ENCODE data around the gene PCP4.

Gene PCP4

GRCh38 chr21:39958731-39959130 is 91.5 kb downstream of the PCP4 start:
- Histone ChIP-seq H4K5ac (ENCODE audit: low read length) (no peak overlapping the region), H3K36me3 (ENCODE audit: control insufficient read depth, insufficient read depth, low read length) (no peaks in the 10 kb centered on the region), H2BK120ac (ENCODE audit: low read depth, low read length) (no peak overlapping the region), H2AK5ac (ENCODE audit: low read length) (no peak overlapping the region), H2BK5ac (ENCODE audit: low read length) (no peak overlapping the region), H2BK15ac (replicated peaks; ENCODE audit: low read depth) (no peak overlapping the region), H3K56ac (ENCODE audit: low read length) (no peak overlapping the region), H3K23ac (ENCODE audit: low read length) (no peak overlapping the region), H3K4me3 (ENCODE audit: low read length) (no peak overlapping the region), H3K18ac (ENCODE audit: low read length) (no peak overlapping the region), H3K4ac (ENCODE audit: low read depth, low read length) (no peak overlapping the region), H3K27me3 (ENCODE audit: insufficient read depth, low read length, poor library complexity) (no peaks in the 10 kb centered on the region), H3K9ac (ENCODE audit: low read length) (no peak overlapping the region), H3K4me1 (ENCODE audit: control insufficient read depth, low read depth, low read length) (no peaks in the 10 kb centered on the region), H3K79me2 (ENCODE audit: control insufficient read depth, insufficient read depth, low read length) (no peaks in the 10 kb centered on the region), H4K8ac (ENCODE audit: low read depth, low read length) (no peak overlapping the region), H3K79me1 (ENCODE audit: low read length) (no peaks in the 10 kb centered on the region), H3K4me2 (ENCODE audit: low read length) (no peak overlapping the region), H3K27ac (ENCODE audit: low read depth, low read length) (no peak overlapping the region)
- WGBS (ENCODE audit: extremely low coverage, insufficient coverage, low lambda C conversion rate), result no CpG with 5 or more reads among the region's 2 CpGs
- no peak for DNase-seq

- no peak overlapping the region for H3K23ac ChIP-seq (ENCODE audit: low read length)
- H4K5ac ChIP-seq (ENCODE audit: low read length), result no peak overlapping the region
- no peak overlapping the region for H2AK5ac ChIP-seq (ENCODE audit: low read length)
- no peaks in the 10 kb centered on the region for H3K4me1 ChIP-seq (ENCODE audit: control insufficient read depth, low read depth, low read length)
- WGBS (ENCODE audit: extremely low coverage, insufficient coverage, low lambda C conversion rate), result no CpG with 5 or more reads among the region's 1 CpG
- H3K27me3 ChIP-seq (ENCODE audit: insufficient read depth, low read length, poor library complexity), result no peaks in the 10 kb centered on the region
- no peak overlapping the region for H4K8ac ChIP-seq (ENCODE audit: low read depth, low read length)
- H3K18ac ChIP-seq (ENCODE audit: low read length), result no peak overlapping the region
- H3K9ac ChIP-seq (ENCODE audit: low read length), result no peak overlapping the region
- H3K56ac ChIP-seq (ENCODE audit: low read length), result no peak overlapping the region
- H3K27ac ChIP-seq (ENCODE audit: low read depth, low read length), result no peak overlapping the region
- H2BK5ac ChIP-seq (ENCODE audit: low read length), result no peak overlapping the region
- H3K4me3 ChIP-seq (ENCODE audit: low read length), result no peak overlapping the region
- no peak overlapping the region for H2BK120ac ChIP-seq (ENCODE audit: low read depth, low read length)
- H2BK15ac ChIP-seq (replicated peaks; ENCODE audit: low read depth), result no peak overlapping the region
- no peaks in the 10 kb centered on the region for H3K79me1 ChIP-seq (ENCODE audit: low read length)
- no peak for DNase-seq
- no peak overlapping the region for H3K4me2 ChIP-seq (ENCODE audit: low read length)
- no peaks in the 10 kb centered on the region for H3K36me3 ChIP-seq (ENCODE audit: control insufficient read depth, insufficient read depth, low read length)
- H3K4ac ChIP-seq (ENCODE audit: low read depth, low read length), result no peak overlapping the region
- H3K79me2 ChIP-seq (ENCODE audit: control insufficient read depth, insufficient read depth, low read length), result no peaks in the 10 kb centered on the region
These were observed 94.0 kb downstream of the PCP4 start for GRCh38 chr21:39961251-39961650.

GRCh38 chr21:39965026-39965425 is 97.8 kb downstream of the PCP4 start:
- no peak overlapping the region for H2BK5ac ChIP-seq (ENCODE audit: low read length)
- no peak overlapping the region for H3K9ac ChIP-seq (ENCODE audit: low read length)
- no peaks in the 10 kb centered on the region for H3K36me3 ChIP-seq (ENCODE audit: control insufficient read depth, insufficient read depth, low read length)
- no peak overlapping the region for H3K27ac ChIP-seq (ENCODE audit: low read depth, low read length)
- no peaks in the 10 kb centered on the region for H3K27me3 ChIP-seq (ENCODE audit: insufficient read depth, low read length, poor library complexity)
- no peaks in the 10 kb centered on the region for H3K4me1 ChIP-seq (ENCODE audit: control insufficient read depth, low read depth, low read length)
- H3K56ac ChIP-seq (ENCODE audit: low read length), result no peak overlapping the region
- H4K8ac ChIP-seq (ENCODE audit: low read depth, low read length), result no peak overlapping the region
- no peak overlapping the region for H3K18ac ChIP-seq (ENCODE audit: low read length)
- no peak overlapping the region for H3K4me2 ChIP-seq (ENCODE audit: low read length)
- H2BK120ac ChIP-seq (ENCODE audit: low read depth, low read length), result no peak overlapping the region
- no peak for DNase-seq
- H2AK5ac ChIP-seq (ENCODE audit: low read length), result no peak overlapping the region
- no peak overlapping the region for H3K4me3 ChIP-seq (ENCODE audit: low read length)
- H3K79me2 ChIP-seq (ENCODE audit: control insufficient read depth, insufficient read depth, low read length), result no peaks in the 10 kb centered on the region
- H2BK15ac ChIP-seq (replicated peaks; ENCODE audit: low read depth), result no peak overlapping the region
- WGBS (ENCODE audit: extremely low coverage, insufficient coverage, low lambda C conversion rate), result no CpG with 5 or more reads among the region's 1 CpG
- no peak overlapping the region for H3K4ac ChIP-seq (ENCODE audit: low read depth, low read length)
- H3K23ac ChIP-seq (ENCODE audit: low read length), result no peak overlapping the region
- no peaks in the 10 kb centered on the region for H3K79me1 ChIP-seq (ENCODE audit: low read length)
- H4K5ac ChIP-seq (ENCODE audit: low read length), result no peak overlapping the region

- Histone ChIP-seq H2BK15ac (replicated peaks; ENCODE audit: low read depth) (no peak overlapping the region), H3K9ac (ENCODE audit: low read length) (no peak overlapping the region), H3K27ac (ENCODE audit: low read depth, low read length) (no peak overlapping the region), H4K5ac (ENCODE audit: low read length) (no peak overlapping the region), H3K23ac (ENCODE audit: low read length) (no peak overlapping the region), H2BK120ac (ENCODE audit: low read depth, low read length) (no peak overlapping the region), H3K36me3 (ENCODE audit: control insufficient read depth, insufficient read depth, low read length) (no peaks in the 10 kb centered on the region), H3K56ac (ENCODE audit: low read length) (no peak overlapping the region), H2AK5ac (ENCODE audit: low read length) (no peak overlapping the region), H4K8ac (ENCODE audit: low read depth, low read length) (no peak overlapping the region), H3K4me1 (ENCODE audit: control insufficient read depth, low read depth, low read length) (no peaks in the 10 kb centered on the region), H3K79me2 (ENCODE audit: control insufficient read depth, insufficient read depth, low read length) (no peaks in the 10 kb centered on the region), H3K27me3 (ENCODE audit: insufficient read depth, low read length, poor library complexity) (no peaks in the 10 kb centered on the region), H3K18ac (ENCODE audit: low read length) (no peak overlapping the region), H3K4ac (ENCODE audit: low read depth, low read length) (no peak overlapping the region), H3K4me2 (ENCODE audit: low read length) (no peak overlapping the region), H3K4me3 (ENCODE audit: low read length) (no peak overlapping the region), H3K79me1 (ENCODE audit: low read length) (no peaks in the 10 kb centered on the region), H2BK5ac (ENCODE audit: low read length) (no peak overlapping the region)
- WGBS (ENCODE audit: extremely low coverage, insufficient coverage, low lambda C conversion rate), result no CpG with 5 or more reads among the region's 3 CpGs
- DNase-seq, result no peak
These were observed 99.5 kb downstream of the PCP4 start for GRCh38 chr21:39966786-39967185.

- H3K27ac ChIP-seq (ENCODE audit: low read depth, low read length), result no peak overlapping the region
- no CpG with 5 or more reads among the region's 2 CpGs for WGBS (ENCODE audit: extremely low coverage, insufficient coverage, low lambda C conversion rate)
- H3K4ac ChIP-seq (ENCODE audit: low read depth, low read length), result no peak overlapping the region
- H2AK5ac ChIP-seq (ENCODE audit: low read length), result no peak overlapping the region
- no peaks in the 10 kb centered on the region for H3K79me2 ChIP-seq (ENCODE audit: control insufficient read depth, insufficient read depth, low read length)
- H3K56ac ChIP-seq (ENCODE audit: low read length), result no peak overlapping the region
- H3K23ac ChIP-seq (ENCODE audit: low read length), result no peak overlapping the region
- H3K9ac ChIP-seq (ENCODE audit: low read length), result no peak overlapping the region
- no peak overlapping the region for H3K4me3 ChIP-seq (ENCODE audit: low read length)
- no peak overlapping the region for H2BK15ac ChIP-seq (replicated peaks; ENCODE audit: low read depth)
- H3K18ac ChIP-seq (ENCODE audit: low read length), result no peak overlapping the region
- no peak overlapping the region for H4K5ac ChIP-seq (ENCODE audit: low read length)
- no peak overlapping the region for H3K4me2 ChIP-seq (ENCODE audit: low read length)
- H4K8ac ChIP-seq (ENCODE audit: low read depth, low read length), result no peak overlapping the region
- H2BK120ac ChIP-seq (ENCODE audit: low read depth, low read length), result no peak overlapping the region
- H3K79me1 ChIP-seq (ENCODE audit: low read length), result no peaks in the 10 kb centered on the region
- H3K4me1 ChIP-seq (ENCODE audit: control insufficient read depth, low read depth, low read length), result no peaks in the 10 kb centered on the region
- H3K27me3 ChIP-seq (ENCODE audit: insufficient read depth, low read length, poor library complexity), result no peaks in the 10 kb centered on the region
- no peak overlapping the region for H2BK5ac ChIP-seq (ENCODE audit: low read length)
- no peak for DNase-seq
- H3K36me3 ChIP-seq (ENCODE audit: control insufficient read depth, insufficient read depth, low read length), result no peaks in the 10 kb centered on the region
These were observed 100.8 kb downstream of the PCP4 start for GRCh38 chr21:39968010-39968409.

GRCh38 chr21:39969691-39970364 is 102.6 kb downstream of the PCP4 start:
- H3K18ac ChIP-seq (ENCODE audit: low read length), result no peak overlapping the region
- no peak overlapping the region for H2AK5ac ChIP-seq (ENCODE audit: low read length)
- no peak overlapping the region for H2BK5ac ChIP-seq (ENCODE audit: low read length)
- no peak overlapping the region for H3K4me2 ChIP-seq (ENCODE audit: low read length)
- H3K4me3 ChIP-seq (ENCODE audit: low read length), result no peak overlapping the region
- no peaks in the 10 kb centered on the region for H3K4me1 ChIP-seq (ENCODE audit: control insufficient read depth, low read depth, low read length)
- no peak overlapping the region for H4K5ac ChIP-seq (ENCODE audit: low read length)
- H3K23ac ChIP-seq (ENCODE audit: low read length), result no peak overlapping the region
- H2BK15ac ChIP-seq (replicated peaks; ENCODE audit: low read depth), result no peak overlapping the region
- H3K56ac ChIP-seq (ENCODE audit: low read length), result no peak overlapping the region
- H3K79me2 ChIP-seq (ENCODE audit: control insufficient read depth, insufficient read depth, low read length), result no peaks in the 10 kb centered on the region
- WGBS (ENCODE audit: extremely low coverage, insufficient coverage, low lambda C conversion rate), result no CpG with 5 or more reads among the region's 8 CpGs
- H4K8ac ChIP-seq (ENCODE audit: low read depth, low read length), result no peak overlapping the region
- H3K4ac ChIP-seq (ENCODE audit: low read depth, low read length), result no peak overlapping the region
- H2BK120ac ChIP-seq (ENCODE audit: low read depth, low read length), result no peak overlapping the region
- no peaks in the 10 kb centered on the region for H3K27me3 ChIP-seq (ENCODE audit: insufficient read depth, low read length, poor library complexity)
- no peak overlapping the region for H3K27ac ChIP-seq (ENCODE audit: low read depth, low read length)
- H3K36me3 ChIP-seq (ENCODE audit: control insufficient read depth, insufficient read depth, low read length), result no peaks in the 10 kb centered on the region
- H3K9ac ChIP-seq (ENCODE audit: low read length), result no peak overlapping the region
- no peak for DNase-seq
- no peaks in the 10 kb centered on the region for H3K79me1 ChIP-seq (ENCODE audit: low read length)

All from mesendoderm (in vitro differentiated cells).